Right ventricle myocardium inferior (tissue), 1 donor: Measurements from ENCODE around the gene RPL13. TPM values are rescaled to one million over a fixed set of nuclear protein-coding genes. Genes with fewer than 3 reads are reported as not detected.

Source experiments
- ATAC-seq: fragments of 200-7000 bp; cut with Tn5 transposase; one replicate; pipeline ENCODE4 v1.9.1; 2020; ENCODE audit warnings: mild to moderate bottlenecking, moderate library complexity
- DNase-seq: peaks from one replicate; pipeline ENCODE4 v3.0.0; 2021; ENCODE audit errors: missing footprints
- intact Hi-C: fragments of 100-400 bp; cut with DNase I; formaldehyde crosslinking; loops from one replicate; pipeline ENCODE4 v1.11.0; 2022
- total RNA-seq: library from RNA; stranded (reverse); fragmentation: NEBNext Ultra II Directional; extraction: Animal tissue kit (Norgen Biotek cat#: 25700); gene quantifications from one replicate; pipeline ENCODE4 v1.2.1, GENCODE V29; 2021
- donor health status: DM: no; HTN: yes; CAD: no; lungs with severe emphysema.

Gene RPL13
- total RNA-seq, 1 donor from 2014 or later = 1,162 TPM

- ATAC-seq = no peak
- no peak for DNase-seq
- intact Hi-C loops = no loop called here
Measured at GRCh38 chr16:89541792-89542191, 18.7 kb upstream of the RPL13 start.

DNA sequence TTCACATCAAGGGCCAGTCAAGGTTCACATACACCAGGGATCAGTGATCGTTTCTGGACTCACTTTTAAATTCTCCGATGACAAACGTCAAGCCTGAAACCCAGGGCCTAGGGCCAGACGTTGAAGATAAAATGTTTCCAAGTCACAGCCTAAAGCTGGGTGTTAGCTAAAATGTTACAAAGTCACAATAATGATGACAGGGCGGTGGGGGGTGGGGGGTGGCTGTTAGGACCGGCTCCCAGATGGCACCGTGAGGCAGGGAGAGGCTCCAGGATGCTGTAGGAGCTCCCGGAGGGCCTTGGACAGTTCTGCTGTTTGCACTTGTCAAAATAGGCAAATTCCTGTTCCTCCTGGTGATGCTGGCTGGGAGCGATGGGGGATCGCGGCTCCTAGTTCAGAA lies 16.4 kb upstream of the RPL13 start:
- DNase-seq = no peak
- no peak for ATAC-seq
- intact Hi-C loops = no loop called here

GRCh38 chr16:89544713-89545043 lies 15.8 kb upstream of the RPL13 start:
- no peak for ATAC-seq
- DNase-seq = no peak
- intact Hi-C loops = no loop called here

DNA sequence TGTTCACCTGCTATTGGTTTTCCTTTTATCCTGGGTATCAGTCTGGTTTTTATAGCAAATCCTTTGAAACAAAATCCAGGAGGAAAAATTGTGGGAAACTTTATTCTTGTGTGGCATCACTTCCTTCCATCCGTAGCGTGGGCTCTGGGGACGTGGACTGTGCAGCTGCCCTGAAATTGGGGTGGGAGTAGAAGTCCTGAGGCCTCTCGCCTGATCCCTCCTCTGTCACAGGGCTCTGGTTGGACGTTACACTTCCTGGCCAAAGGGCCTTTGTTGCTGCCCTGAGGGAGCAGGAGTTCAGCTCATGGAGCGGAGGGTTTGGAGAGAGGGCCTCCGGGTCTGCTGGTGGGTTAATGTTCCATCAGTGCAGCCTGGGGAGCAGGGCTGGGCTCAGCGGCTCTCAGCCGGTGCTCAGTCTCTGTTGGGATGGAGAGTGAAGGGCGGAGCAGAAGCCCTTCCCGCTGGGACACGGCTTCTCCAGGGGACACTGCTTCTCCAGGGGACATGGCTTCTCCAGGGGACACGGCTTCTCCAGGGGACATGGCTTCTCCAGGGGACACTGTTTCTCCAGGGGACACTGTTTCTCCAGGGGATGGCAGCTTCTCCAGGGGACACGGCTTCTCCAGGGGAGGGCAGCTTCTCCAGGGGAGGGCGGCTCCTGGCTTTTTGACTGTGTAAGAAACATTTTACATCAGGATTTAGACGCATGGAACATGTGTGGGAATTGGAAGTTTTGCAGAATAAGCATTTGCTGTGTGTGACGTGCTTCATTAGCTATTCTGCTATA lies 15.2 kb upstream of the RPL13 start:
- no peak for ATAC-seq
- intact Hi-C loops = no loop called here
- no peak for DNase-seq

- DNase-seq (no peak), ATAC-seq (no peak)
- intact Hi-C loops = no loop called here
Measured at GRCh38 chr16:89545831-89546574, 14.5 kb upstream of the RPL13 start.

- DNase-seq = no peak
- no peak for ATAC-seq
- intact Hi-C loops = no loop called here
Measured at GRCh38 chr16:89546781-89547180, 13.7 kb upstream of the RPL13 start.

DNA sequence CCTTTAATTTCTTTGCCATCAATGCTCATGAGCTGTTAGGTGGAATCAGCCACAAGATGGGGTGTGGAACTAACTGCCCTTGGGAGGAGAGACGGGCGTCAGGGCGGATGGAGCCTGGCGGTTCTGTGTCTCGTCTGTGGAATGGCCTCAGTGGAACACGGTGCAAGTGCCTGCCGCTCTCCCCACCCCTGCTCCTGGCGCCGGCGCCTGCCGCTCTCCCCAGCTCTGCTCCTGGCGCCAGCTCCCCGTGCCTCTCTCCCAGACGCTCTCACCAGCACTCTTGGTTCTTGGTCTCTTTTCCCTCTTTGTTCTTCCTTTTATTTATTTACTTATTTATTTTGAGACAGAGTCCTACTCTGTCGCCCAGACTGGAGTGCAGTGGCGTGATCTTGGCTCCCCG lies 13.2 kb upstream of the RPL13 start:
- no peak for ATAC-seq
- no peak for DNase-seq
- intact Hi-C loops = no loop called here

GRCh38 chr16:89547860-89548259 lies 12.6 kb upstream of the RPL13 start:
- no peak for ATAC-seq
- intact Hi-C loops = no loop called here
- no peak for DNase-seq

DNA sequence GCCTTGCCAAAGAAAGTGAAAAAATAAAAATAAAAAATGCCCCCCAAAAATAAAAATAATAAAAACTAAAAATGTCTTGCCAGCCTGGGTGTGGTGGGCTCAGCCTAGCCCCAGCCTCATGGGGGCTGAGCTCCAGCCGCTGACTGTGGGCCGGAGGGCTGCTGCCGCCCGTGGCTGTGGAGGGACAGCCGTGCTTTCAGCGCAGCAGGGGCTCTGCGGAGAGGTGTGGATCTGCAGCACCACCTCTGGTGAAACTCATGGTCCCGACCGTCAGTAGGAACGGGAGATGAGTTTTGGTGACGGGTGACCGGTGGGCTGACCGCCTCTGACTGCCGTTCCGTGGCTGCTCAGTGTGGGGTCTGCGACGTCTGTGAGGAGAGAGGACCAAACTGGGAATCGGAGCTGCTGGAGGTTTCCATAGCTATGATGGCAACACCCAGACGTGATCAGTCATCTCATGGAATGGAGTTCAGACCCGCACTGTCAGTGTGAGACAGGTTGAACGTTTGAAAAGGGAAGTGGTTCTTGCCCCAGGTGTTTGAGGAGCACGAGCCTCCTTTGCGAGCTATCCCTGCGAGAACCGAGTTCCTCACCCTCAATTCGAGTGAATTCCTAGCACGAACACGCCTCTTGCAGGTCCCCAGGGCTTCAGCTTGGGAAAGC lies 12.0 kb upstream of the RPL13 start:
- DNase-seq = no peak

GRCh38 chr16:89549007-89549700 lies 11.3 kb upstream of the RPL13 start:
- DNase-seq (no peak), ATAC-seq (no peak)
- intact Hi-C loops = no loop called here

More for the DNA sequence above, 12.0 kb upstream of the RPL13 start:
- ATAC-seq = no peak
- intact Hi-C loops = no loop called here

GRCh38 chr16:89550421-89551007 lies 10.0 kb upstream of the RPL13 start:
- no peak for DNase-seq
- intact Hi-C loops = no loop called here

GRCh38 chr16:89552329-89552728 lies 8.2 kb upstream of the RPL13 start:
- DNase-seq (no peak), ATAC-seq (no peak)
- intact Hi-C loops = no loop called here

More at GRCh38 chr16:89550421-89551007, 10.0 kb upstream of the RPL13 start:
- no peak for ATAC-seq

DNA sequence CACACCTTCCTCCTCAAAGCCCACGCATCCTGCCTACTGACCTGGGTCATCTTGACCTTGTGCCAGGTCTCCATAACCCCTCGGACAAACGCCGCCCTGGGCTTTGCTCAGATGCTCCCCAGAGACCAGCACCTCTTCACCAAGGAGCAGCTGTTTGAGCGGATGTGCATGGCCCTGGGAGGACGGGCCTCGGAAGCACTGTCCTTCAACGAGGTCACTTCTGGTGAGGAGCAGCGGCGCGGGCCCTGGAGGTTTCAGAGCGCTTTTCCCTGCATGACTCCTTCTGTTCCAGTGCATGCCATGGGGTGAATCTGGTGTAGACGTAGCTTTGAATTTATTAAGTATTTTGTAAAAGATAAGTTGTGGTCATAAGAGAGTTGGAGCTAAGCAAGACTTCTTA lies 7.6 kb upstream of the RPL13 start:
- intact Hi-C loops = no loop called here

DNA sequence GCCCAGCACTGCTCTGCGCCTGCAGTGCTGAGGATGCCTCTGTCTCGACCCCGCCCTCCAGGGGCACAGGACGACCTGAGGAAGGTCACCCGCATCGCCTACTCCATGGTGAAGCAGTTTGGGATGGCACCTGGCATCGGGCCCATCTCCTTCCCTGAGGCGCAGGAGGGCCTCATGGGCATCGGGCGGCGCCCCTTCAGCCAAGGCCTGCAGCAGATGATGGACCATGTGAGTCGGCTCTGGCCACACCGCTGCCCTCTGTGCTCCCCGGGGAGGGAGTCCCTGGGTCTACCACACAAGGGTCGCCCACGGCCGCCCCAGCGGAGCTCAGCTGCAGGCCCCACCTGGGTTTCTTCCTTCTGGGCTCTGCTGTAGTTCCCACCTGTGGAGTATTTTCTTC lies 6.7 kb upstream of the RPL13 start:
- no peak for DNase-seq
- no peak for ATAC-seq
- intact Hi-C loops = no loop called here

More for the DNA sequence above, 7.6 kb upstream of the RPL13 start:
- ATAC-seq (no peak), DNase-seq (no peak)

GRCh38 chr16:89554343-89554742 lies 6.1 kb upstream of the RPL13 start:
- intact Hi-C loops = no loop called here
- DNase-seq = no peak
- ATAC-seq = no peak

DNA sequence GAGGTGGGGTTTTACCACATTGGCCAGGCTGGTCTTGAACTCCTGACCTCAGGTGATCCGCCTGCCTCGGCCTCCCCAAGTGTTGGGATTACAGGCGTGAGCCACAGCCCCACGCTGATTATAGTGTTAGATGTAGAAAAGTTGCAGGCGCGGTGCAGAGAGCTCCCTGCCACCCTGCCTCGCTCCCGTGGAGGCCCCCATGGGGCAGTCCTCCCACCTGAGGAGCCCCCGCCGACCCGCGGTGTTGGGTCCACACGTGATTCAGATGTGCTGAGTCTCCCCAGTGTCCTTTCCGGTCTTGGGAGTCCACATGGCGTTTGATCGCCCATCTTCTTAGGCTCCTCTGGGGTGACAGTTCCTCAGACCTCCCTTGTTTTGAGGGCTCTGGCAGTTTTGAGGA lies 5.2 kb upstream of the RPL13 start:
- ATAC-seq = no peak
- no peak for DNase-seq
- intact Hi-C loops = loop anchor here (5.0 kb wide), 1 partner anchor 48 kb away; the partner anchor contains the start of gene SPG7

DNA sequence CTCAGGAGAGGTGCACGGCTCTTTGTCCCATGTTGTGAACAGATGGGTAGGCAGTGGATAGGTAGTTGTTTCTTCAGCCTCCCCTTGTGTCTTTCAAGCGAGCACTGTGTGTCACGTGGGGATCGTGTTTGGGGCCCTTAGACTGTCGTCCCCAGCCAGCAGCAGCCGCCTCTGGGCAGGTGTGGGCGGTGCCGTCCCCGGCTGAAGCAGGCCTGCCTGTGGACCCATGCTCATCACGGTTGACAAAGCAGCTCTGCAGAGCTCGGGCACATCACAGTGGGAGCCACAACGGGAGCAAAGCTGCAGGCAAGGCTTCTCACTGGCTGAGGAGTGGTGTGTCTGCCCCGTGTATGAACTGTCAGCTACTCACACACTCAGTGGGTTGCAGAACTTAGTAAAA lies 4.7 kb upstream of the RPL13 start:
- intact Hi-C loops = loop anchor here (5.0 kb wide), 1 partner anchor 48 kb away; the partner anchor contains the start of gene SPG7
- DNase-seq (no peak), ATAC-seq (no peak)

DNA sequence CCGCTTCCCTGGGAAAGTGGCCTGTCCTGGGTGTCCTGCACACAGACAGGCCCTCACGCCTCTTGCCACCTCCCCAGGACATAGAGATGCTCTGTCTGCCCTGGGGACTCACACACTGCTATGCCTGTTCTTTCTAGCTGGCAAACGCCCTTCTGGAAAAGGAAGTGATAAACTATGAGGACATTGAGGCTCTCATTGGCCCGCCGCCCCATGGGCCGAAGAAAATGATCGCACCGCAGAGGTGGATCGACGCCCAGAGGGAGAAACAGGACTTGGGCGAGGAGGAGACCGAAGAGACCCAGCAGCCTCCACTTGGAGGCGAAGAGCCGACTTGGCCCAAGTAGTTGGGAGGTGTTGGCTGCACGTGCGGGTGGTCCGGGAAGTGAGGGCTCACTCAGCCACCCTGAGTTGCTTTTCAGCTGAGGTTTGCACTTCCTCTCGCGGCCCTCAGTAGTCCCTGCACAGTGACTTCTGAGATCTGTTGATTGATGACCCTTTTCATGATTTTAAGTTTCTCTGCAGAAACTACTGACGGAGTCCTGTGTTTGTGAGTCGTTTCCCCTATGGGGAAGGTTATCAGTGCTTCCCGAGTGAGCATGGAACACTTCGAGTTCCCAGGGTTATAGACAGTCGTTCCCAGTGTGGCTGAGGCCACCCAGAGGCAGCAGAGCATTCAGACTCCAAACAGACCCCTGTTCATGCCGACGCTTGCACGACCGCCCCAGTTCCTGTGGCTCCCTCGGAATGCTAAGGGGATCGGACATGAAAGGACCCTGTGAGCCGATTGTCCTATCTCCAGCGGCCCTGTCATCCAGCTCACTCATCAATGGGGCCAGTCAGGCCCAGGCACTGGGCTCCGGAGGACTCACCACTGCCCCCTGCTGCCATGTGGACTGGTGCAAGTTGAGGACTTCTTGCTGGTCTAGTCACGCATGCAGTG lies 3.5 kb upstream of the RPL13 start:
- intact Hi-C loops = loop anchor here (5.0 kb wide), 1 partner anchor 50 kb away; the partner anchor contains the start of gene SPG7
- ATAC-seq (no peak), DNase-seq (peak; percentile 89)
